PFSK-1 (cell line): Measurements from ENCODE around the gene SHH.

ENCODE experiments used
- FOXP2 ChIP-seq: optimal IDR thresholded peaks from 2 replicates; pipeline ENCODE3; 2011; ENCODE audit warnings: borderline replicate concordance, control low read depth, inconsistent platforms; ENCODE audit not compliant: insufficient read depth; ENCODE audit errors: extremely low read length, extremely low read depth
- POLR2AphosphoS5 ChIP-seq: IDR thresholded peaks from 2 replicates; pipeline ENCODE4 v1.6.1; 2012; ENCODE audit warnings: low read depth, mild to moderate bottlenecking, control low read depth, low read length, moderate library complexity
- REST ChIP-seq, 2 experiments: IDR thresholded peaks; 2 replicates each; pipeline versions ENCODE4 v1.6.1 to v1.8.0; 2011 to 2012; ENCODE audit warnings: low read depth in 2 of 2, low read length in 2 of 2, control low read depth in 1 of 2, inconsistent platforms in 1 of 2, mild to moderate bottlenecking in 1 of 2, moderate library complexity in 1 of 2; ENCODE audit not compliant: insufficient read depth in 1 of 2
- SIN3A ChIP-seq: IDR thresholded peaks from 2 replicates; pipeline ENCODE4 v1.6.1; 2012; ENCODE audit warnings: mild to moderate bottlenecking, low read length, moderate library complexity, borderline replicate concordance; ENCODE audit not compliant: insufficient read depth
- TAF1 ChIP-seq: IDR thresholded peaks from 2 replicates; pipeline ENCODE4 v1.6.1; 2012; ENCODE audit warnings: low read length, control low read depth, borderline replicate concordance; ENCODE audit not compliant: insufficient read depth

SHH gene

GRCh38 chr7:155797262-155798250, 14.7 kb downstream of the SHH start:
- no peak for TF ChIP-seq TAF1
- TF ChIP-seq SIN3A, result no peak
- no peak for TF ChIP-seq REST (IDR thresholded peaks at IDR 0.05; ENCODE audit: insufficient read depth in 1 of 2, low read depth in 2 of 2, low read length in 2 of 2)
- no peak for TF ChIP-seq FOXP2
- no peak for TF ChIP-seq POLR2AphosphoS5

- TF ChIP-seq POLR2AphosphoS5 (no peak), FOXP2 (peak; percentile 23)
These were observed 15.6 kb downstream of the SHH start for GRCh38 chr7:155796381-155797261.

- TF ChIP-seq POLR2AphosphoS5, result no peak
- no peak for TF ChIP-seq TAF1
These were observed 16.3 kb downstream of the SHH start for GRCh38 chr7:155795951-155796350.

DNA sequence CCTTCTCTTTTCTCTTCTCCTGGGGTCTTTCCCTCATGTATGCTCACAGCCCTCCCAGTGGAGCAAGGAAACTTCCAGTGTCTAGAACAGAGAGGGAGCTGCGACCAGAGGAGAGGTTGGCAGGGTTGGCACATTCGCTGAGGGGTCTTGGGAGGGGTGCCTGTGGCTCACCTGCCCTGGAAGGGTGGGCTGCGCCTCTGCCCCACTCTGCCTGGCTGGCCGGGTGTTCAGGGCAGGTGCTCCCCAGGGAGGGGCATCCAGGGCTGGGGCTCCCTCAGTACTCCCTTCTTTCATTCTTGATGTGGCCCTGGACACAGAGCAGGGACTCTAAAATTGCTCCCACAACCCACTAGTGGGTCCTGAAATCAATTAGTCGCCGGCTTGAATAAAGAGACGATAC, 16.9 kb downstream of the SHH start:
- TF ChIP-seq TAF1, result no peak
- TF ChIP-seq SIN3A, result no peak
- no peak for TF ChIP-seq FOXP2
- no peak for TF ChIP-seq POLR2AphosphoS5
- TF ChIP-seq REST (IDR thresholded peaks at IDR 0.05; ENCODE audit: insufficient read depth in 1 of 2, low read depth in 2 of 2, low read length in 2 of 2), result no peak

- TF ChIP-seq SIN3A (no peak), TAF1 (no peak), POLR2AphosphoS5 (no peak), FOXP2 (no peak)
These were observed 18.1 kb downstream of the SHH start for GRCh38 chr7:155794196-155794595.

DNA sequence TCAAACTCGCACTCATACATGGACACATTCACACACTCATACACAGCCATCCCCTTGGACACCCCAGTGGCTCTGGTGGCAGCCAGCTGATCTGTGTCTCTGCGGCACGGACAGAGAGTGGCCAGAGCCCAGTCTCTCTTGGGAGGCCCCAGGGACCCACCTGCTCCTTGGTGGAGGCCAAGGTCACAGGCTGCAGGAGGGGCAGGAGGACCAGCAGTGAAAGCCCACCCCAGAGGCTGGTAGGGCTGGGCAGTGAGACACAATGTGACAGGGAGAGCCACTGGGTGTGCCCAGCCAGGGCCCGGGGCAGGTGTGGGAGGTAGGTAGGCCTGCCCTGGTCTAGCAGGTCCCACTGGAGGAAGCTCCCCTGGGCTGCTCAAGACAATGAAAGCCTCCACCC, 18.5 kb downstream of the SHH start:
- TF ChIP-seq SIN3A, result no peak
- no peak for TF ChIP-seq POLR2AphosphoS5
- TF ChIP-seq TAF1, result no peak
- no peak for TF ChIP-seq FOXP2
- TF ChIP-seq REST (IDR thresholded peaks at IDR 0.05; ENCODE audit: insufficient read depth in 1 of 2, low read depth in 2 of 2, low read length in 2 of 2), result no peak
